SU-DHL-6 (cell line): ENCODE data around the gene THAP12.
"Not testable (repeated sequence)": the region's sequence is repeated elsewhere in the genome, so short reads cannot be mapped to it uniquely, and the experiment has no call there.

Experiments used
- H2AFZ ChIP-seq: fragments of 200-600 bp; sonication (generic); 2 replicates; pipeline ENCODE4 v1.6.1; 2014; ENCODE audit warnings: low read depth, mild to moderate bottlenecking, moderate library complexity, mixed read lengths, antibody characterized with exemption, low read length; ENCODE audit not compliant: severe bottlenecking
- H3F3A ChIP-seq: fragments of 200-600 bp; shearing (Covaris generic); 2 replicates; pipeline ENCODE4 v1.6.0; 2016; ENCODE audit warnings: antibody characterized with exemption, mild to moderate bottlenecking; ENCODE audit not compliant: insufficient read depth
- H3K27ac ChIP-seq: fragments of 200-600 bp; sonication (generic); 2 replicates; pipeline ENCODE4 v1.5.1; 2016; ENCODE audit warnings: low read depth, mild to moderate bottlenecking, low read length, moderate library complexity, mixed read lengths
- H3K27me3 ChIP-seq: fragments of 200-600 bp; sonication (generic), shearing (Covaris generic); 2 replicates; pipeline ENCODE4 v1.6.0; 2014; ENCODE audit warnings: mild to moderate bottlenecking, low read length
- H3K36me3 ChIP-seq: fragments of 200-600 bp; sonication (generic); 2 replicates; pipeline ENCODE4 v1.6.1; 2014; ENCODE audit warnings: mild to moderate bottlenecking, low read length, mixed read lengths
- H3K4me2 ChIP-seq: fragments of 300-600, 200-600 bp; shearing (Covaris generic), sonication (generic); 2 replicates; pipeline ENCODE4 v1.6.0; 2014; ENCODE audit warnings: low read length, low read depth, mild to moderate bottlenecking; ENCODE audit not compliant: poor library complexity, severe bottlenecking
- H3K4me3 ChIP-seq: fragments of 200-600 bp; sonication (generic); 2 replicates; pipeline ENCODE4 v1.5.1; 2014; ENCODE audit warnings: antibody characterized with exemption, low read length, mild to moderate bottlenecking, mixed read lengths; ENCODE audit not compliant: insufficient read depth, poor library complexity, severe bottlenecking
- H3K79me2 ChIP-seq: fragments of 200-600 bp; sonication (generic); 2 replicates; pipeline ENCODE4 v1.6.1; 2014; ENCODE audit warnings: mild to moderate bottlenecking, low read length, moderate library complexity; ENCODE audit not compliant: insufficient read depth
- H3K9ac ChIP-seq: fragments of 200-600 bp; sonication (generic); 2 replicates; pipeline ENCODE4 v1.7.0; 2014; ENCODE audit warnings: mild to moderate bottlenecking, low read length
- H3K9me2 ChIP-seq: fragments of 200-600 bp; sonication (generic); replicated peaks from 2 replicates; pipeline ENCODE4 v1.6.1; 2014; ENCODE audit warnings: low read length; ENCODE audit not compliant: insufficient read depth
- H3K9me3 ChIP-seq: fragments of 200-600 bp; sonication (generic); 2 replicates; pipeline ENCODE4 v1.6.1; 2014; ENCODE audit warnings: low read length, mixed read lengths; ENCODE audit not compliant: insufficient read depth
- H4K20me1 ChIP-seq: fragments of 200-600 bp; sonication (generic); 2 replicates; pipeline ENCODE4 v1.6.1; 2014; ENCODE audit warnings: low read depth, mild to moderate bottlenecking, antibody characterized with exemption, low read length, moderate library complexity, mixed read lengths
- EZH2phosphoT487 ChIP-seq: fragments of 200-600 bp; sonication (generic), shearing (Covaris generic); conservative IDR thresholded peaks from 2 replicates; pipeline ENCODE4 v1.6.1; 2018; ENCODE audit warnings: mild to moderate bottlenecking, antibody characterized with exemption, low read length, moderate library complexity, mixed read lengths
- TF ChIP-seq, protein P1 (sequence below): fragments of 200-600 bp; sonication (generic); IDR thresholded peaks from one replicate; pipeline ENCODE4 v1.5.1; 2017; ENCODE audit warnings: antibody characterized with exemption, mild to moderate bottlenecking, low read length, moderate library complexity; ENCODE audit not compliant: insufficient read depth, poor library complexity, severe bottlenecking

The THAP12 gene

DNA sequence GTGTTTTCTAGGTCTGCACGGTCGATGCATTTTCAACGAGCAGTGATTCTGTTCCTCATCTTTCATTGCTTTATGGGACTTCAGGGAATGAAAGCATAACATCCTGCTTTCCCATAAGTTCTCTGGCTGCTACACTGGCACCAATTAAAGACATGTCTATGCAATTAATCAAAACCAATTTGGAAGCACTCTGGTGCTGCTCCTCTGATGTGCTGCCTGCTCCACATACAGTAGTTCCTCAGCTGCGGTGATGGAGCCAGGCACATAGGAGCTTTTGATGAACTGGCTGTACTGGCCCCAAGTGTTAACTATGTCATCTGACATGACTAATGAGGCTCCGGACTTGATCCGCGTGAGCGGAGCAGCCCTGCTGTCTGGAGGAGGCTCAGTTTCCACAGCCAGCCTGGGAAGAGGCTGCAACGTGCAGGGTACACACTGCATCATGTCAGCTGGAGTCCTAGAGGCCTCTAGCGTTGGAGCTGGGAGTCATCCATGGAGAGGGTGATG lies 30.0 kb upstream of the THAP12 start:
- H3K9me2 ChIP-seq = no peaks in the 10 kb centered on the region
- H3K27me3 ChIP-seq = no peaks in the 10 kb centered on the region
- no peaks in the 10 kb centered on the region for H3K9me3 ChIP-seq
- H3K27ac ChIP-seq = no peak overlapping the region
- H3K9ac ChIP-seq = no peak overlapping the region
- no peak for TF ChIP-seq EZH2phosphoT487
- TF ChIP-seq, protein P1, sequence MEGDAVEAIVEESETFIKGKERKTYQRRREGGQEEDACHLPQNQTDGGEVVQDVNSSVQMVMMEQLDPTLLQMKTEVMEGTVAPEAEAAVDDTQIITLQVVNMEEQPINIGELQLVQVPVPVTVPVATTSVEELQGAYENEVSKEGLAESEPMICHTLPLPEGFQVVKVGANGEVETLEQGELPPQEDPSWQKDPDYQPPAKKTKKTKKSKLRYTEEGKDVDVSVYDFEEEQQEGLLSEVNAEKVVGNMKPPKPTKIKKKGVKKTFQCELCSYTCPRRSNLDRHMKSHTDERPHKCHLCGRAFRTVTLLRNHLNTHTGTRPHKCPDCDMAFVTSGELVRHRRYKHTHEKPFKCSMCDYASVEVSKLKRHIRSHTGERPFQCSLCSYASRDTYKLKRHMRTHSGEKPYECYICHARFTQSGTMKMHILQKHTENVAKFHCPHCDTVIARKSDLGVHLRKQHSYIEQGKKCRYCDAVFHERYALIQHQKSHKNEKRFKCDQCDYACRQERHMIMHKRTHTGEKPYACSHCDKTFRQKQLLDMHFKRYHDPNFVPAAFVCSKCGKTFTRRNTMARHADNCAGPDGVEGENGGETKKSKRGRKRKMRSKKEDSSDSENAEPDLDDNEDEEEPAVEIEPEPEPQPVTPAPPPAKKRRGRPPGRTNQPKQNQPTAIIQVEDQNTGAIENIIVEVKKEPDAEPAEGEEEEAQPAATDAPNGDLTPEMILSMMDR = no peak
- no peaks in the 10 kb centered on the region for H4K20me1 ChIP-seq
- H2AFZ ChIP-seq = no peak overlapping the region
- no peak overlapping the region for H3K4me3 ChIP-seq
- no peaks in the 10 kb centered on the region for H3F3A ChIP-seq
- H3K79me2 ChIP-seq = no peaks in the 10 kb centered on the region
- H3K36me3 ChIP-seq = no peaks in the 10 kb centered on the region
- H3K4me2 ChIP-seq = no peak overlapping the region

DNA sequence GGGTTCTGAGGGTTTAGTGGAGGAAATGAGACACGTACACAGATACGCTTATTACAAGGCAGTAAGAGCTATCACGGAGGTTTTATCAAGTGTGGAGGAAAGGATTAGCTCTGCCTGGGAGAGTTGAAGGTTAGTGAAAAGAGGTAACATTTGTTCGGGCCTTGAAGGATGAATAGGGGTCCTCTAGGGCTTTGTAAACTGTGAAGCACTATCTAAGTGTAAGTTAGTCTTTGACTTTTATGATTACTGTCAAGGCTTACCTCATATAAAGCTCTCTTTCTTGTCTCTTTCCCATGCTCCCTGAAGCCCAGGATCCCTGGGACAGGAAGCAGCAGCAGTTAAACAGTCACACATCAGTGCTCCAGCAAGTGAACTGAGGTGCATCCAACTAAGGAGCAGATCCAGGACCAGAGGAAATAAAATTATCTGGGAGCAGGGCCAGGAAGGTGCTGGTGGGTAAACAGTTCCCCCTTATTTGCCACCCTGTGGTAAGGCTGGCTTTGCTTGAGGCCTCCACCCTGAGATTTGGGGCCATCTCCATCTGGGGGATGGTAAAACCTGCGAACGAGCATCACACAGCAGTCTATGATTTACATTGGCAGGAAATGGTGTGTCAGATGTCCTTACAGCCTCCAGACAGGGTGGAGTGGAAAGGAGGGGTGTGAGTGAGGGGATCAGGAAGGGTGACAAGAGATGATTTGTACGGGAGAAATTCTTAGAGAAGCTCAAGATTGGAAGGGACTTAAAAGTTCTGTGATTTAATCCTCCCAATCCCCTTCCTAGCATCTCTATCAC lies 27.4 kb upstream of the THAP12 start:
- no peaks in the 10 kb centered on the region for H3K79me2 ChIP-seq
- H3K4me3 ChIP-seq = no peak overlapping the region
- H3K9me2 ChIP-seq = no peaks in the 10 kb centered on the region
- no peak overlapping the region for H3K27ac ChIP-seq
- no peak for TF ChIP-seq EZH2phosphoT487
- TF ChIP-seq, protein P1 = no peak
- no peaks in the 10 kb centered on the region for H3F3A ChIP-seq
- no peak overlapping the region for H3K4me2 ChIP-seq
- no peaks in the 10 kb centered on the region for H3K27me3 ChIP-seq
- H3K36me3 ChIP-seq = no peaks in the 10 kb centered on the region
- no peak overlapping the region for H2AFZ ChIP-seq
- no peaks in the 10 kb centered on the region for H4K20me1 ChIP-seq
- no peaks in the 10 kb centered on the region for H3K9me3 ChIP-seq
- no peak overlapping the region for H3K9ac ChIP-seq

DNA sequence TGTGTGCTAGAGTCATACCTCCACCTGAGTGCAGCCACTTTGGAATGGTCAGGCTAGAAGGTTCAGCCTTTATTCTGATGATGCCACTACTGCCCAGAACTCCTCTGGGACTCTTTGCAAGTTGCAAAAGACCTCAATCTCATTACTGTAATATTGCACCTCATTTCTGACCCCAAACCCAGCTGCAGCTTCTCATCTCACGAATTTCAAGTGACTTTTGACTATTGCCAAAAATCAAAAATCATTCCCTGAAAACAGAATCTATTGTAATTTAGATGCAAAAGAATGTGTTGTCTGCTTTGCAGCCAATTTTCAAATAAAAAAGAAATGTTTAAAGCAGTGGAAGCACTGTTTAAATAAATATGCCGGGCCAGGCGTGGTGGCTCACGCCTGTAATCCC lies 25.4 kb upstream of the THAP12 start:
- H3K36me3 ChIP-seq = no peaks in the 10 kb centered on the region
- no peak overlapping the region for H2AFZ ChIP-seq
- no peaks in the 10 kb centered on the region for H3K9me3 ChIP-seq
- no peaks in the 10 kb centered on the region for H3K27me3 ChIP-seq
- H3K4me3 ChIP-seq = no peak overlapping the region
- no peaks in the 10 kb centered on the region for H4K20me1 ChIP-seq
- H3K79me2 ChIP-seq = no peaks in the 10 kb centered on the region
- TF ChIP-seq EZH2phosphoT487 = no peak
- TF ChIP-seq, protein P1 = no peak
- H3K9ac ChIP-seq = no peak overlapping the region
- no peak overlapping the region for H3K4me2 ChIP-seq
- H3K9me2 ChIP-seq = no peaks in the 10 kb centered on the region
- no peaks in the 10 kb centered on the region for H3F3A ChIP-seq
- no peak overlapping the region for H3K27ac ChIP-seq

DNA sequence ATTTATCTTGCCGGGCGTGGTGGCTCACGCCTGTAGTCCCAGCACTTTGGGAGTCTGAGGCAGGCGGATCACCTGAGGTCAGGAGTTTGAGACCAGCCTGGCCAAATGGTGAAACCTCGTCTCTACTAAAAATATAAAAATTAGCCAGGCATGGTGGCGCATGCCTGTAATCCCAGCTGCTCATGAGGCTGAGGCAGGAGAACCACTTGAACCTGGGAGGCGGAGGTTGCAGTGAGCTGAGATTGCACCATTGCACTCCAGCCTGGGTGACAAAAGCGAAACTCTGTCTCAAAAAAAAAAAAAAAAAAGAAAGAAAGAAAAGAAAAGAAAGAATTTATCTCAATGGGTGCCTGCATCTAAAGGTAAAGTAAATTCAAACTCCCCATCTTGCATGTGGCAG lies 20.6 kb upstream of the THAP12 start:
- not testable (repeated sequence) for H3F3A ChIP-seq, H3K9me2 ChIP-seq, H4K20me1 ChIP-seq, H3K36me3 ChIP-seq, H3K9ac ChIP-seq, H3K9me3 ChIP-seq, H3K27me3 ChIP-seq, H3K4me3 ChIP-seq, H3K4me2 ChIP-seq, H3K27ac ChIP-seq, H3K79me2 ChIP-seq, H2AFZ ChIP-seq
